GM12875 (cell line): ENCODE measurements around the gene CSGALNACT2.

ENCODE experiments used
- H3K4me3 ChIP-seq: one replicate; pipeline ENCODE4 v1.5.1; 2011; ENCODE audit warnings: low read depth, low read length, control low read depth
- CTCF ChIP-seq: IDR thresholded peaks from 2 replicates; pipeline ENCODE4 v1.5.1; 2011; ENCODE audit warnings: low read depth, mild to moderate bottlenecking, control low read depth, inconsistent platforms, low read length, moderate library complexity, borderline replicate concordance; ENCODE audit not compliant: insufficient read depth

CSGALNACT2 gene

GRCh38 chr10:43209074-43209455, 70.8 kb downstream of the CSGALNACT2 start:
- no peak for TF ChIP-seq CTCF

DNA sequence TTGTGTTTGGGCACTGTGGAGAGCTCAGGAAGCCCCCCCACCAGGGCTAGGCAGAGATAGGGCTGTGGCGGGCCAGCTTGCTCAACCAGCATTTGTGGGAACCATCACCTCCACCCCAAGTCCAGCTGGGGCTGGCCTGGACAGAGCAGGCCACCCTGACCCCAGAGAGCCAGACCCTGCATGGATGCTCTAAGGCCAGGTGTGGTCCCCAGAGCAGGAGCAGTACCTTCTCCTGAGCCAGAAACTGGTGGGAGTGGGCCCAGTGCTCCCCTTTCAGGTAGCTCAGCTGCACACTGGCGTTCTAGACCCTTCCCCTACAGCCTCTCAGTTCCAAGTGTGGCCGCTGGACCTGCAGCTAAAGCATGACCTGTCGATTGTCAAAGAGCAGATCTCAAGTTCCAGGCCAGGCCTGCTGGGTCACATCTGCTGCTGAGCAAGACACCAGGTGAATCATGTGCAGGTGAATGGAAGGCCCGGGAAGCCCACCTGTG, 71.5 kb downstream of the CSGALNACT2 start:
- TF ChIP-seq CTCF: no peak
- no peak overlapping the region for H3K4me3 ChIP-seq

More at GRCh38 chr10:43209074-43209455, 70.8 kb downstream of the CSGALNACT2 start:
- no peak overlapping the region for H3K4me3 ChIP-seq

GRCh38 chr10:43210556-43210955, 72.3 kb downstream of the CSGALNACT2 start:
- no peak for TF ChIP-seq CTCF
- no peak overlapping the region for H3K4me3 ChIP-seq

GRCh38 chr10:43211030-43211429, 72.8 kb downstream of the CSGALNACT2 start:
- H3K4me3 ChIP-seq: no peak overlapping the region
- TF ChIP-seq CTCF: no peak

- no peak for TF ChIP-seq CTCF
- no peak overlapping the region for H3K4me3 ChIP-seq
These were observed 73.3 kb downstream of the CSGALNACT2 start for GRCh38 chr10:43211431-43212042.

DNA sequence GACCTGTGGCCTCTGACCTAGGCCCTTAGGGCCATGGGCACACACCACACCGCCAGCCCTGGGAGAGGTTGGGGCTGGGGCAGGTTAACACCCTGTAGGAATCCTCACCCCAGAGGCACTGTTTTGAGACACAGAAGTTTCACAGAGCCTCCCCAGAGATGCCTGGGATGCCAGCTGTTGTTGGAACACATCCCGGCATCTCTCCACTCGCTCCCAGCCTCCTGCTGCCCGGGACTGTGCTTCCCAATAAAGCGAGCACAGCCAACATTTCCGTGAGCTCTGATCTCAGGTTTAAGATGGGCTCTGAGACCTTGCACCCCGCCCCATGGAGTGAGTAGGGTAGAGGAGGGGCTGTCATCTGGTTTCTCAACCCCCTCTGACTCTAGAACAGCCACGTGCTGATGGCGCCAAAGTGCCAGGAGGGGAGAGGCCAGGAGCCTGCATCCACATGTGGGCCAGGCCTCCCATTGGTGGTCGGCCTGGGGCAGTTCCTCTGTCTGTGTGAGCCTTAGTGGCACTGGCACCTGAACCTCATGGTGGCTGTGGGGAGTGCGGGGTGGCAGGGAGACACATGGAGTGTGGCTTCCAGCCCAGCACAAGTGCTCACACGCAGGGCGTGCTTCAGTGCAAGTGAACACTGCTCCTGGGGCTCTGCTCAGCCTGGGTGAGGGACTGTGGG, 73.9 kb downstream of the CSGALNACT2 start:
- no peak for TF ChIP-seq CTCF
- H3K4me3 ChIP-seq: no peak overlapping the region

DNA sequence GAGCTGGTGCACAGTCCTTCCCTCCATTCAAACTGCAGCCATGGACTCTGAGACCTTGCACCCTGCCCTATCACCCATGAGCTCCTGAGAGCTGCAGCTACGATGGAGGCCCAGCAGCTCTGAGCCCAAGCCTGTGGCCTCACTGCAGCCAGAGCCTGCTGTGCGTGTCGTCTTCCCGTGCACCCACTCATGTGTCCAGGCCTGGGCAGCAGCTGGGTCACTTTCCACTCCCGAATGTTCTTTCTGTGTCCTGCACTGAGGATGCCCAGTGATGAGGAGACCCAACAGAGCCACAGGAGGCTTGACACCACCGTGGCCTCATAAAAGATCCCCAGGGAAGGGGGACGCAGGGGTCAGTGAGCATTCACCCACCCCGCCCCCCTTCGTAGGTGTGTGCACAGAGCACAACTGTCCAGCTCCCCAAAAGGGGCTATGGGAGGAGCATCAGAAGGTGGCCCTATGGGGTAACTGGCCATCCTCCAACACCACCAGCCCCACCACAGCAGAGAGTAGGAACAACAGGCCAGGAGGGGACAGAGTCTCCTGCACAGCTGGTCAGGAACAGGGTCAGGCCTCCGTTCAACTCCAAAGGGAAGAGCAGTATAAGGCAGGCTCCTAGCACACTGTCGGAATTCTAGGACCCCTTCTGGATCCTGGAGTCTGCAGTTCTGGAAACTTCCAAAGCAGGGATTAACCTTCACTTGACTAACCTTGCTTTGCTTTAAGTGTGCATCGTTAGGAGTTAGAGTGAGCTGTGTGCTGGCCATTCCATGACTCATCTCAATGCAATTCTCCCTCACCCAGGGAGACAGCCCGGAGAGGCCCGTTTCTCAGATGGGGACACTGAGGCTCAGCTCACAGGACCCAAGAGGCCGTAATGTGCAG, 76.1 kb downstream of the CSGALNACT2 start:
- no peak for TF ChIP-seq CTCF

More for the DNA sequence above, 76.1 kb downstream of the CSGALNACT2 start:
- H3K4me3 ChIP-seq: no peak overlapping the region
